Fibroblast of peridontal ligament (primary cell): ENCODE measurements around the gene DDIT3.

ENCODE experiments used
- DNase-seq: peaks from one replicate; pipeline ENCODE4 v3.0.0-alpha.2; 2010; ENCODE audit errors: extremely low read depth

The DDIT3 gene

GRCh38 chr12:57467915-57468314, 52.4 kb downstream of the DDIT3 start:
- DNase-seq, result no peak

DNA sequence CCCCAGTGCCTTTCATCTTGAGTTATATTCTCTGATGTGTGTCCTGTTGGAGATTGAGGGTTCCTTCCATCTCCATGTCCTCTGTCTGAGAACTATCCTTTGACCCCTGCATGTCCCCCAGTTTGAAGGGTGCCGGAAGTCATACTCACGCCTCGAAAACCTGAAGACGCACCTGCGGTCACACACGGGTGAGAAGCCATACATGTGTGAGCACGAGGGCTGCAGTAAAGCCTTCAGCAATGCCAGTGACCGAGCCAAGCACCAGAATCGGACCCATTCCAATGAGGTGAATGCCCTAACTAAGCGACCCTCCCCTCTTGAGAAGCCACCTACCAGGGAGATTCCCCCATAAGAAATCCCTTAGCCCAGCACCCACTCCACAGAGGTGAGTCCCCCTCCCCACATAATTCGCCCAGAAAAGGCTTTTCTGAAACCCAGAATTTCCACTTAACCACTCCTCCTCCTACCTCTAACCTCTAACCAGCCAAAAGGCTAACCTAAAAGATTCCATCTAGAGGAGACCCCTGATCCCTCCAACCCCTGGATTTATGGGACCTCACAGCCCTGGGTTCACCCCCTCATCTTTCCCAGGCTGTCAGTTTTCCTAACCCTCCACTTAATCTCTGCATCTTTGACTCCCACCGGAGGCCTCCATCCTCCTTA, 53.0 kb downstream of the DDIT3 start:
- DNase-seq, result no peak
